Activated gamma-delta T cell treated with Interleukin-2 at 50 U/mL for 16 hours (primary cell): ENCODE measurements around the gene UBD.

ENCODE experiments used
- DNase-seq: peaks from one replicate; pipeline ENCODE4 v3.0.0-alpha.2; 2020

Gene UBD

DNA sequence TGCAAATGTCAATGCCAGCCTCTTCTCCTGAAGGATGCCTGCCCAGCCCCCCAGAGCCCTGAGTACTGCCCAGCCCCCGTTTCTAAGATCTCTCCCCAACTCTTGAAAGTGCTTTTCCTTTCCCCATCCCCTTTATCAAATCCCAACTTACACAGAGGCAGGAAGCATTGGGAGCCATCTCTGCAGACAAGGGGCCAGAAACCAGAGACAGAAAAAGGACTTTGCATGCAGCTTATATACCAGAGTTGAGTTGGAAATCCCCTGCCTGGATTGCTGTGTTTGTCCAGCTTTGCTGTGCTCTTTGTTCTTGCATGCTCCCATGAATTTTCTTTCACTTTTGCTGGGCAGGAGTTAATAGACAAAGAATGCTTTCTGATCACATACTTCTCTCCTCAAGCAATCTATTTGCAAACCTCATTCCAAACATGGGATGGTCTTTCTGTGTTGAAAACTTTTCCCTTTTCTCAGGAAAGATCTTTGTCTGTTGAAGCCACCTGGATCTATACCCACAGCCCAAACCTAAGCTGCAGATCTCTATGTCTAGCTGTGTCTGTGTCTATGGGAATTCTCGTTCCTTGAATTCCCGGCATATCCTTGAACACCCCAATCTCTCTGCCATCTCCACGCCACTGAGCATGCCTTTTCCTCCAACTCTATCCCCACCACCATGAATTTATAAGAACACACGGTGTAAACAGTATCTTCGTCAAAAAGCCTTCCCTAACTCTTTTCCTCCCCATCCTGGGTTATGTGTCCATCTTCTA lies at the start of gene UBD:
Gene UBD (minus strand): TSS at position 209 of the 764 bp plus-strand sequence. CDS start 31 bp downstream, at position 178.
- no peak for DNase-seq

GRCh38 chr6:29608131-29608530 lies 48.6 kb upstream of the UBD start:
- no peak for DNase-seq

DNA sequence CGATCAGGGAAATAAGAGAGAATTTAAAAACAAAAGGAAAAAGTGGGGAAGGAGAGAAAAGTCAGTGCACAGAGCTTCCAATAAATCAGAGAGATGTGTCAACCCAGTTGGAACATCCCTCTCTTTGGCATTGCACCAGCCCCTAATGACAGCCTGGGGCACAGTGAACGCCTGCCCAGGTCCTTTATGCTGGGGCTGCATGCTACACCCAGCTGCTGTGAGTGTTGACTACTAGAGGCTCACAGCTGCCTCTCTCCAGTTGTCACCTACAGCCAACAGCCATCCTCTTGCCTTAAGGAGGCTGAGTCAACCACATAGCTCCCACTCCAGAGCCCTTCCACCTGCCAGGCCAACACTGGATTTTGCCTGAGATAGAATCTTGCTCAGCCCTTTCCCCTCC lies 44.4 kb upstream of the UBD start:
- no peak for DNase-seq

DNA sequence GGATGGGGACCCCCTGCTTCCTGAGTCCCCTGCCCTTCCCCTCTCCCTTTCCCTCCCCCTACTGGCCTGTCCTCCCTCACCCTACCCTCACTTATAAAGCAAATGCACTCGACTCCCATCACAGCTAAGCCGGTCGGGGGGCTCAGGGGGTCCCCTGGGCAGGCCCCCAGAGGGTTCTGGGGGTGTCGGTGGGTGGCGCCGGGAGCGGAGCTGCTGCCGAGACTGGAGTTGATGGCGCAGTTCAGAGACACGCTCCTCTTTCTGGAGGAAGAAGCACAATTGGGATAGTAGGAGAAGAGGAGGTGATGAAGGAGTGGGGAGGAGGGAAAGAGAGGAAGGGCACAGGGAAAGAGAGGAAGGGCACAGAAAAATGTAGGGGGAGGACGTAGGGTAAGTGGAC lies 43.9 kb upstream of the UBD start:
- no peak for DNase-seq

- no peak for DNase-seq
Measured at GRCh38 chr6:29602564-29603361, 43.2 kb upstream of the UBD start.

DNA sequence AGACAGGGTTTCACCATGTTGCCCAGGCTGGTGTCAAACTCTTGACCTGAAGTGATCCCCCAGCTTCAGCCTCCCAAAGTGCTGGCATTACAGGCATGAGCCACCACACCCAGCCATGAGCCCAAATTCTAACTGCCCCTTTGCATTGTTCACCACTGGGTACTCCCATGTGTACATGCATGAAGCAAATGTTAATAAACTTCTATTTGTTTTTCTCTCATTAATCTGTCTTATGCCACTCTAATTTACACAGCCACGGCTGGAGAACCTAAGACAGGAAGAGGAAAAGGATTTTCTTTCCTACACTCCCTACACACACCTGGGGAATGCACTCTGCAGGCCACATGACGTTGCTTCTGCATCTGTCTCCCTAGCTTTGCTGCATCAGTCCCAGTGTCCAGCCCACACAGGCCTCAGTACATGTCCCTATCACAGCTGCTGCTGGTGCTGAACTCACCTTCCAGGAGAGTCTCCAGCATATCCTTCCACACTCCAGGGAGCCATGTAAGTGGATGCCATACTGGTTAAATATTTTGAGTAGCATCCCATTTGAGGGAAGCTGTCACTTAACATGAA lies 38.7 kb upstream of the UBD start:
- DNase-seq: no peak

- DNase-seq: no peak
Measured at GRCh38 chr6:29597184-29597583, 37.7 kb upstream of the UBD start.

DNA sequence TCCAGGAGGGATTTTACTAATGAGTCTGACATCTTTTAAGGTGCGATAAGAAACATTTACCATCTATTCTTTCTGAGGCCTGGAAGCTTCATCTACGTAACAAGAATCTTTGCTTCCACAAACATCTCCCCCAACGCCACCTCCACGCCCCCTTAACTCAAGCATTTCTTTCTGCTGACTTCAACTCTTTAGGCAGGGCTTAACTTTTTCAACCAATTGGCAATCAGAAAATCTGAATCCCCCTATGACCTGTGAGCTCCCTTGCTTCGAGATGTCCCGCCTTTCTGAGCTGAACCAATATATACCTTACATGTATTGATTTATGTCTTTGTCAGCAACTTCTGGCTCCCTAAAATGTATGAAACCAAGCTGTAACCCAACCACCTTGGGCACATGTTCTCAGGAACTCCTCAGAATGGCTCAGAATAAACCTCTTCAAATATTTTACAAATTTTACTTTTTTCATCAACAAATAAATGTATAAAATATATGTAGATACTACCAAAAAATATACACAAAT lies 36.9 kb upstream of the UBD start:
- no peak for DNase-seq

DNA sequence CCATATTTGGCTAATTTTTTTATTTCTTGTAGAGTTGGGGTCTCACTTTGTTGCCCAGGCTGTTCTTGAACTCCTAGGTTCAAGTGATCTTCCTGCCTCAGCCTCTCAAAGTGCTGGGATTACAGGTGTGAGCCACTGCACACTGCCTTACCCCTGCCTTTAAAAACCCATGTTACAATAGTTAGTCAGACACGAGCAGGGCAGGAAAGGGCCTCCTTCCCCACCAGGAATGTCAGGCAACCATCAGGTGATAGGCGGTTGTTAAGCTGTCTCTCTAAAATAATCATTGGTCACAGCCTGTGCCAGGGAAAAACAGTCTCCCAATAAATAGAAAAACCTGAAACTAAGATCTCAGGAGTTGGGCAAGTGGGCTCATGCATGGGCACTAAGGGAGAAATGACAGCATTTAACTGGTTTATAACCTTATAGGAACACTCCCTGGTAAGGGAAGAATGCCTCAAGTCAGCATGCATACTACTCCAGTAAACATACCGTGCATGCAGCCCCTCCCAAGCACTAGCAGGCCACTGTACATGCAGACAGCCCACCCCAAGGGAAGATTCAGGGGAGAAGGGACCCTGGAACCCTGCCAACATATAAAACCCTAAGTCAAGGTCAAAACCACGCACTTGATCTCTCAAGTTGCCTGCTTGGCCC lies 33.8 kb upstream of the UBD start:
- DNase-seq: no peak

DNA sequence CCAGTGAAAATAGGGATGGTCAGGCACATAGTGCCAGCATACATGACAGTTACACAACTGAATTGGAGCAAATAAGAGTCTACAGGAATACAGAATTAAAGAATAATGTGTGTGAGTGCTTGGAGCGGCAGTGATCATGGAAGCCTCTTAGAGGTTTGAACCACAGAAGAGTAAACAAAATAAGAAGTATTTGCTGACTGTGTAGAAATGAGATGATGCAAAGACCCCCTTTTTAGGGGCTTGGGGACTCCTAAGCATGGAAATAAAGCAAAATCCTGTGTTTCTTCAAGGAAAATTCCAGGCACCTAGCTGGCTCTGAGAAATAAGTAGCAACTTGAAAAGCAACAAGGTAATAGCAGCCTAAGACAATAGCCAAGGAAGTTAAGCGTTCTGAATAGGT lies 32.1 kb upstream of the UBD start:
- no peak for DNase-seq

GRCh38 chr6:29590218-29590808 lies 30.8 kb upstream of the UBD start:
- DNase-seq: no peak

- peak; percentile 47 for DNase-seq
Measured at GRCh38 chr6:29589423-29590048, 30.0 kb upstream of the UBD start.

DNA sequence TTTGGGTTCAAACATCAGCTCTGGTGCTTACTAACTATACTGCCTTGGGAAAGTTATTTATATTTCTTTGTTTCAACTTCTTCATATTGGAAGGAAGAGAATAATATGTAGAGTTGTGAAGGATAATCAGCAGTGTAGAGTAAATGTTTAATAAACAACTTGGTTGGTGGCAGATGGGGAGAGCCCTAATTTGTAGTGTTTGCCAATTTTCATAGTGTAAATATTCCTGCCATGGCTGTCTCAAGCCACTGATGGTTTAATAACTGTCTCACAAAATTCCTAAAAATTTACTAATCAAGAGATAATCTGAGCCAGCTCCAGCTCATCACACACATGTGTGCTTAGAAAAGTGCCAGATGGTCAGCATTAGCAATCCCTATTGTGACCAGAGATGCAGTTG lies 25.3 kb upstream of the UBD start, which contains the start of gene OR2H2:
Gene OR2H2 (plus strand): TSS at position 301 of the 400 bp plus-strand sequence. CDS start 2,824 bp downstream, outside the sequence.
- DNase-seq: no peak

DNA sequence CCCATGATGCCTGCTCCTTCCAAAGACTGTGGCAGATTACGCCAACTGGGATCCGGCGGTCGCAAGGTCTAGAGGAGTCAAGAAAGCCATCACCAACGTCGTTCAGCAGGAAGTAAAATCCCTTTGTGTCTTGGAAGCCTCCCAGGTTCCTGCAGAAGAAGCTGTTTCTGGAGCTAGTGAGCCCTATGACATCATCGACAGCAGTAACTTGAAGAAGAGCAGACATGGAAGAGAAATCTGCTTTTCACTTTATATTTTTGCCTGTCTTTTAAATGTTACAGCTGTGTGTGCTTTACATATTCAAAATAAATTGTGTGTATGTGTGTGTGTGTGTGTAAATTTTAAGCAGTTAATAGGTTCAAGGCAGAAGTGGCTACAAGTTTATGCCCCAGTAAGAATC lies 18.0 kb upstream of the UBD start:
- DNase-seq: no peak

GRCh38 chr6:29576056-29576455 lies 16.5 kb upstream of the UBD start:
- DNase-seq: no peak

DNA sequence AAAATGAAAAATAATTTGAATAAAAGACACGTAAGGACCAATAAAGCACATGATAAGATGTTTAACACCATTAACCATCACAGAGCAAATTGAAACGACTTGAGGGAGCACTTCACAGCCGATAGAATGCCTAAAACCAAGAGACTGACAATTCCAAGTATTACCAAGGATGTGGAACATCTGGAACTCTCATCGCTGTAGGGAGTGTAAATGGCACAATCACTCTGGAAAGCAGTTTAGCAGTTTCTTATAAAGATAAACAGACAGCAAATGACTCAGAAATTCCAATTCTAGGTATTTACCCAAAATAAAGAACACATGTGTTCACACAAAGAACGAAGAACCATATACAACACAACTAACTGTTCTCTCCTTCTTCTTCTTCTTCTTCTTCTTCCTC lies 8.5 kb upstream of the UBD start:
- DNase-seq: no peak

DNA sequence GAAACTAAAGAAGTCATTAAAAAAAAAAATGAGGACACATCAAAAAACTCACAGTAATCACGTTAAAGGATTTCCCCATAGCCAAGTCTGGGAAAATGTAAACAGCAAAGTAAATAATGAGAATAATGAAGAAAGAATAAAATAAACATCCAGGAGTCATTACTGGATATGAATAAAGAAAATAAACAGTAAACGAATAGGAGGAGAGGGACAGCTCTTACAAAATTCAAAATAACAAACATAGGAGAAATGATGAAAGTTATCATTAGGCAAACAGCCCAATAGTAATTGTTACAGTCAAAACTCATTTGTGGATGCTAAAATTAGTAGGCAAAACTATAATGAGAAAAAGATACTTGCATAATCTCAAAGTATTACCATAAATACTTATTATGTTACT lies 8.0 kb upstream of the UBD start:
- DNase-seq: no peak

DNA sequence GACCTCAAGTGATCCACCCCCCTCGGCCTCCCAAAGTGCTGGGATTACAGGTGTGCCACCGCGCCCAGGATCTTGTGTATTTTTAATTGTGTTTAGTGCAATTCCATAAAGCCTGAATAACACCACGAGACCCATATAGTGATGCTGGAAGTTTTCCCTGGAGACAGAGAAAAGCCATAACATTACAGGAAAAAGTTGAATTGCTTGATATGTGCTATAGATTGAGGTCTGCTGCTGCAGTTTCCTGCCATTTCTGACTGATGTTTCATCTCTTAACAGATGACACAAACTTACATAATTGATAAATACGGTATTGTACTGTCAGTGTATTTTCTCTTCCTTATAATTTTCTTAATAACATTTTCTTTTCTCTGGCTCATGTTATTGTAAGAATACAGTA lies 7.3 kb upstream of the UBD start:
- no peak for DNase-seq

- DNase-seq: no peak
Measured at GRCh38 chr6:29564875-29565274, 5.3 kb upstream of the UBD start.

GRCh38 chr6:29563435-29563965 lies 4.0 kb upstream of the UBD start:
- no peak for DNase-seq

DNA sequence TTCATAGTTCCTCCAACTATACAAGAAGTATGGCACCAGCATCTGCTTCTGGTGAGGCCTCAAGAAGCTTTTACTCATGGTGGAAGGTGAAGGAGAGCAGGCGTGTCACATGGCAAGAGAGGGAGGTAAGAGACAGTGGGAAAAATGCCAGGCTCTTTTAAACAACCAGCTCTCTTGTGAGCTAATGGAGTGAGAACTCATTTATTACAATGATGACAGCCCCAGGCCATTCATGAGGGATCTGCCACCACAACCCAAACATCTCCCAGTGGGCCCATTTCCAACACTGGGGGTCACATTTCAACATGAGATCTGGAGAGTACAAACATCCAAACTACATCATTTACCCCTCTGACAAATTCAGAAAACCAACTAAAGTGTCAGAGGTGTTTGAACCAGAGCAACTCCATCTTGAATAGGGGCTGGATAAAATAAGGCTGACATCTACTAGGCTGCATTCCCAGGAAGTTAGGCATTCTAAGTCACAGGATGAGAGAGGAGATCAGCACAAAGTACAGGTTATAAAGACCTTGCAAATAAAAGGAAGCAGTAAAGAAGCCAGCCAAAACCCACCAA lies 2.2 kb upstream of the UBD start:
- DNase-seq: no peak

GRCh38 chr6:29561091-29561490 lies 1.6 kb upstream of the UBD start:
- no peak for DNase-seq
